ENCODE results near the gene SLC12A8. TPM values are rescaled to one million over a fixed set of nuclear protein-coding genes. Genes with fewer than 3 reads are reported as not detected.

SLC12A8 gene
- total and polyA plus RNA-seq, 2 of the 13 experiments (the other 11 are each of a cell fraction or from before 2014, with no cell fraction given): 0.44 to 0.71 TPM

DNA sequence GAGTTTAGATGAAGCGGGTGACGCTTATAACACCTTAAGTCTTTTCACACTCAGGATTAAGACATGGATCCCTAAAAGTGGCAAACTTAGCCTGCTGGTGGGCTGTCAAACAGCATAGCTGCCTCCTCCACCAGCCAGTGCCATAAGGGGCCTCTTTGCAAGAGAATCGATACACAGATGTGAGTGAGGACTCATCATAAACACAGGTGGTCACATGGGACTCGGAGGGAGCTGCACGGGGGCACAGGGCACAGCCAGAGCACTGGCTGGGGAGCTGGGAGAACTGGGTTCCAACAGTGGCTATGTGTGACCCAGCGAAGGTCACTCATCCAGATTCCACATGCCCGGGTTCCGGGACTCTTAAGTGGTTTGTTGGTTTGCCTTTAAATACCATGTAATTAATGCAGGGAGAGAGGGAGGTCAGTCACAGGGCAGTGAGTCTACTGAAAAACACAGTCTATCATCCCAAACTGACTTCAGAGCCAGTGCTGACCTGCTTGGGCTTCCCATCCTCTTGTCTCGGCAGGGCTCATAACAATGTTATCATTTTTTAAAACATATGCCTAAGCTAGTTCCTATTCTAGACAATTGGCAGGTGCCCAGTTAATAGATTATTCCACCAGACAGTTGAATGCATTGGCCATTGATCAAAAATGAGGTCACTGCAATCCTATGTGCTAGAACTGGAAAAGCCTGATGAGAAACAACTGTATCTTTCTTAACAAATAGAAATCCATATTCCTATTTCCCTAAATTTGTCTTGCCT is 51.8 kb downstream of the SLC12A8 start:
- POLR2A ChIA-PET: no interaction called here
- Histone ChIP-seq H3K27me3 (ENCODE audit: control insufficient read depth in 1 of 2, insufficient read depth in 2 of 2, low read length in 2 of 2) (no peaks in the 10 kb centered on the region), H3K36me3 (replicated peaks in 1 of 2; ENCODE audit: control insufficient read depth in 1 of 2, insufficient read depth in 2 of 2, low read length in 2 of 2) (no peaks in the 10 kb centered on the region), H3K9me3 (ENCODE audit: low read length) (no peaks in the 10 kb centered on the region), H4K20me1 (ENCODE audit: insufficient read depth, low read length) (no peaks in the 10 kb centered on the region), H3K4me3 (replicated peaks in 1 of 3; ENCODE audit: insufficient read depth in 1 of 3, low read depth in 2 of 3, low read length in 3 of 3) (no peak overlapping the region), H3K79me2 (ENCODE audit: insufficient read depth, low read length) (no peaks in the 10 kb centered on the region), H3K27ac (ENCODE audit: extremely low read length, insufficient read depth, low read length) (no peak overlapping the region), H3K4me1 (ENCODE audit: insufficient read depth, low read length) (peaks cover 10% of the 10 kb centered on the region), H3K4me2 (ENCODE audit: low read depth, low read length) (no peak overlapping the region), H2AFZ (ENCODE audit: low read length) (no peak overlapping the region), H3K9ac (ENCODE audit: insufficient read depth, low read depth, low read length) (no peak overlapping the region)
- ATAC-seq (no peak), DNase-seq (ENCODE audit: low spot score) (no peak), FAIRE-seq (no peak)
- no TSS peak for BruUV-seq (replicated peaks)
- intact Hi-C loops (cut with micrococcal nuclease; ENCODE audit: unreplicated experiment): no loop called here
- 51% methylated on average over 7 of the region's 9 CpGs for WGBS (ENCODE audit: low lambda C conversion rate)
- in situ Hi-C loops (cut with HindIII; ENCODE audit: extremely low pct_ligation_motif_present, low pct_unique_long_range_greater_than_20kb): loop anchor here (10.0 to 25.0 kb wide), 2 partner anchors 166 to 398 kb away; no protein-coding TSS in a partner anchor
- CTCF ChIA-PET (ENCODE audit: low intra/inter-chr PET ratio, low total read pairs): no interaction called here
- TF ChIP-seq GABPA (IDR thresholded peaks at IDR 0.05; ENCODE audit: low read depth, low read length) (no peak), GABPA (CRISPR knock-in tag; IDR thresholded peaks at IDR 0.05; ENCODE audit: low read depth) (no peak), ZNF839 (CRISPR knock-in tag; IDR thresholded peaks at IDR 0.05; ENCODE audit: borderline replicate concordance) (no peak), ZNF510 (CRISPR knock-in tag; IDR thresholded peaks at IDR 0.05; ENCODE audit: low read depth) (no peak), NR2F6 (IDR thresholded peaks at IDR 0.05) (no peak), NR2F6 (CRISPR knock-in tag; IDR thresholded peaks at IDR 0.05) (0 out of 2 replicates have a peak, but pooled peaks have one; percentile 26), DMAP1 (CRISPR knock-in tag; IDR thresholded peaks at IDR 0.05) (no peak), CCAR2 (optimal IDR thresholded peaks at IDR 0.05; ENCODE audit: low read depth, low read length) (no peak), ZNF263 (CRISPR knock-in tag; IDR thresholded peaks at IDR 0.05) (peak; percentile 70), GTF2F1 (IDR thresholded peaks at IDR 0.05; ENCODE audit: low read length) (no peak), ZNF776 (CRISPR knock-in tag; IDR thresholded peaks at IDR 0.05) (no peak), ARNT (IDR thresholded peaks at IDR 0.05) (no peak), ZNF790 (CRISPR knock-in tag; IDR thresholded peaks at IDR 0.05; ENCODE audit: borderline replicate concordance) (no peak)
- TF ChIP-seq, protein P1, sequence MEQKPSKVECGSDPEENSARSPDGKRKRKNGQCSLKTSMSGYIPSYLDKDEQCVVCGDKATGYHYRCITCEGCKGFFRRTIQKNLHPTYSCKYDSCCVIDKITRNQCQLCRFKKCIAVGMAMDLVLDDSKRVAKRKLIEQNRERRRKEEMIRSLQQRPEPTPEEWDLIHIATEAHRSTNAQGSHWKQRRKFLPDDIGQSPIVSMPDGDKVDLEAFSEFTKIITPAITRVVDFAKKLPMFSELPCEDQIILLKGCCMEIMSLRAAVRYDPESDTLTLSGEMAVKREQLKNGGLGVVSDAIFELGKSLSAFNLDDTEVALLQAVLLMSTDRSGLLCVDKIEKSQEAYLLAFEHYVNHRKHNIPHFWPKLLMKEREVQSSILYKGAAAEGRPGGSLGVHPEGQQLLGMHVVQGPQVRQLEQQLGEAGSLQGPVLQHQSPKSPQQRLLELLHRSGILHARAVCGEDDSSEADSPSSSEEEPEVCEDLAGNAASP (CRISPR knock-in tag; IDR thresholded peaks at IDR 0.05; ENCODE audit: borderline replicate concordance): no peak
- TF ChIP-seq, protein P2, sequence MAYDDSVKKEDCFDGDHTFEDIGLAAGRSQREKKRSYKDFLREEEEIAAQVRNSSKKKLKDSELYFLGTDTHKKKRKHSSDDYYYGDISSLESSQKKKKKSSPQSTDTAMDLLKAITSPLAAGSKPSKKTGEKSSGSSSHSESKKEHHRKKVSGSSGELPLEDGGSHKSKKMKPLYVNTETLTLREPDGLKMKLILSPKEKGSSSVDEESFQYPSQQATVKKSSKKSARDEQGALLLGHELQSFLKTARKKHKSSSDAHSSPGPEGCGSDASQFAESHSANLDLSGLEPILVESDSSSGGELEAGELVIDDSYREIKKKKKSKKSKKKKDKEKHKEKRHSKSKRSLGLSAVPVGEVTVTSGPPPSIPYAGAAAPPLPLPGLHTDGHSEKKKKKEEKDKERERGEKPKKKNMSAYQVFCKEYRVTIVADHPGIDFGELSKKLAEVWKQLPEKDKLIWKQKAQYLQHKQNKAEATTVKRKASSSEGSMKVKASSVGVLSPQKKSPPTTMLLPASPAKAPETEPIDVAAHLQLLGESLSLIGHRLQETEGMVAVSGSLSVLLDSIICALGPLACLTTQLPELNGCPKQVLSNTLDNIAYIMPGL (CRISPR knock-in tag; IDR thresholded peaks at IDR 0.05; ENCODE audit: borderline replicate concordance in 1 of 2, low read depth in 1 of 2): no peak

All from HepG2 (cell line).